Measurements from ENCODE around the gene CCSER2. TPM values are rescaled to one million over a fixed set of nuclear protein-coding genes. Genes with fewer than 3 reads are reported as not detected.
"Not testable (repeated sequence)": the region's sequence is repeated elsewhere in the genome, so short reads cannot be mapped to it uniquely, and the experiment has no call there.

The CCSER2 gene
- total RNA-seq, 2 experiments from 2014 or later = 80.2 to 87.9 TPM

DNA sequence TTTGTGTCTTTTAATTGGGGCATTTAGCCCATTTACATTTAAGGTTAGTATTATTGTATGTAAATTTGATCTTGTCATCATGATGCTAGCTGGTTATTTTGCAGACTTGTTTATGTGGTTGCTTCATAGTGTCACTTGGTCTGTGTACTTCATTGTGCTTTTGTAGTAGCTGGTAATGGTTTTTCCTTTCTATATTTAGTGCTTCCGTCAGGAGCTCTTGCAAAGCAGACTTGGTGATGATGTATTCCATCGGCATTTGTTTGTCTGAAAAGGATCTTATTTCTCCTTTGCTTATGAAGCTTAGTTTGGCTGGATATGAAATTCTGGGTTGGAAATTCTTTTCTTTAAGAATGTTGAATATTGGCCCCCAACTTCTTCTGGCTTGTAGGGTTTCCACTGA, 85.7 kb downstream of the CCSER2 start:
- H3K27ac Mint-ChIP-seq, H3K27me3 Mint-ChIP-seq, H3K4me1 Mint-ChIP-seq, DNase-seq, POLR2A ChIA-PET, H3K4me3 Mint-ChIP-seq: not testable (repeated sequence)
- Mint-ChIP-seq H3K9me3 (peaks cover 51% of the 10 kb centered on the region), H3K36me3 (ENCODE audit: low read depth) (peaks cover 88% of the 10 kb centered on the region)
- CTCF ChIA-PET = interaction anchor here (3.5 kb wide), 1 partner anchor 16 kb away, joined by 11 read pairs; no protein-coding TSS in a partner anchor

- H3K36me3 Mint-ChIP-seq (ENCODE audit: low read depth) = peaks cover 92% of the 10 kb centered on the region
- peaks cover 55% of the 10 kb centered on the region for H3K9me3 Mint-ChIP-seq
- no peaks in the 10 kb centered on the region for H3K27me3 Mint-ChIP-seq
- no peak for DNase-seq
- H3K27ac Mint-ChIP-seq = no peak overlapping the region
- ChIA-PET POLR2A (no interaction called here), CTCF (interaction anchor here (1.5 to 3.5 kb wide), 2 partner anchors 14 to 122 kb away, joined by 5 to 11 read pairs; no protein-coding TSS in a partner anchor)
- H3K4me3 Mint-ChIP-seq = no peak overlapping the region
- peaks cover 8% of the 10 kb centered on the region for H3K4me1 Mint-ChIP-seq
Measured at GRCh38 chr10:84415539-84416244, 87.3 kb downstream of the CCSER2 start.

DNA sequence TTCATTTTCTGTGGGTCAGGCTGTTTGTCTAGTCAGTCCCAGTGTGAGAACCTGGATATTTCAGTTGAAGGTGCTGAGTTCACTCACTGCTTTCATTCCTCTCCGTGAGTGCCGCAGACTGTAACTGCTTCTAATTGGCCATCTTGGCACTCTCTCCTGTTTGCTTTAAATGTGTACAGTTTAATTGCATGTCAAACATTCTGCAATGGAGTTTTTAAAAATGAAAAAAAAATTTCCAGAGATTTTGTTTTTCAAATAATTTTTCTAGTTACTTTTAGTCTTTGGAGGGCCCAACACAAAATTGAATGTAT, 87.8 kb downstream of the CCSER2 start:
- peaks cover 8% of the 10 kb centered on the region for H3K4me1 Mint-ChIP-seq
- CTCF ChIA-PET = interaction anchor here (1.5 kb wide), 1 partner anchor 121 kb away, joined by 5 read pairs; no protein-coding TSS in a partner anchor
- POLR2A ChIA-PET = no interaction called here
- peaks cover 92% of the 10 kb centered on the region for H3K36me3 Mint-ChIP-seq (ENCODE audit: low read depth)
- H3K4me3 Mint-ChIP-seq = no peak overlapping the region
- DNase-seq = no peak
- peaks cover 56% of the 10 kb centered on the region for H3K9me3 Mint-ChIP-seq
- no peak overlapping the region for H3K27ac Mint-ChIP-seq
- H3K27me3 Mint-ChIP-seq = no peaks in the 10 kb centered on the region

DNA sequence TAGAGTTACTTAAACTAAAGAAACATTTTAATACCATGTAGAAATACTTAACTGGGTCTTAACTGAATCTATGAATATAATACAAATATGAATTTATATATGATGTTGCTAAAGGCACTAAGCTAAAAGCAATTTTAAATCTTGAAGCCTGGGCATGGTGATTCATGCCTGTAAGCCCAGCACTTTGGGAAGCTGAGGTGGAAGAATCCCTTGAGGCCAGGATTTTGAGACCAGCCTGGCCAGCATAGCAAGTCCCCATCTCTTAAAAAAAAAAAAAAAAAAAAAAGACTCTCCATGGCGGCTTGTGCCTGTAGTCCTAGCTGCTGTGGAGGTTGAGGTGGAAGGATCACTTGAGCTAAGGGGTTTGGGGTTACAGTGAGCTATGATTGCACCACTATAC, 95.3 kb downstream of the CCSER2 start:
- no peak for DNase-seq
- POLR2A ChIA-PET = no interaction called here
- no peak overlapping the region for H3K27ac Mint-ChIP-seq
- peaks cover 59% of the 10 kb centered on the region for H3K36me3 Mint-ChIP-seq (ENCODE audit: low read depth)
- peaks cover 11% of the 10 kb centered on the region for H3K4me1 Mint-ChIP-seq
- H3K4me3 Mint-ChIP-seq = no peak overlapping the region
- H3K27me3 Mint-ChIP-seq = no peaks in the 10 kb centered on the region
- peaks cover 26% of the 10 kb centered on the region for H3K9me3 Mint-ChIP-seq
- CTCF ChIA-PET = interaction anchor here (0.7 kb wide), 1 partner anchor 32 kb away, joined by 3 read pairs; no protein-coding TSS in a partner anchor

GRCh38 chr10:84424731-84425167, 96.4 kb downstream of the CCSER2 start:
- ChIA-PET POLR2A (interaction anchor here (0.6 kb wide), 2 partner anchors 85 to 172 kb away, joined by 3 read pairs; no protein-coding TSS in a partner anchor), CTCF (interaction anchor here (1.0 kb wide), 1 partner anchor 115 kb away, joined by 3 read pairs; no protein-coding TSS in a partner anchor)
- H3K36me3 Mint-ChIP-seq (ENCODE audit: low read depth) = peaks cover 49% of the 10 kb centered on the region

GRCh38 chr10:84427903-84428650, 99.7 kb downstream of the CCSER2 start:
- H3K4me3 Mint-ChIP-seq = no peak overlapping the region
- H3K9me3 Mint-ChIP-seq = no peaks in the 10 kb centered on the region
- no peak for DNase-seq
- peaks cover 18% of the 10 kb centered on the region for H3K4me1 Mint-ChIP-seq
- POLR2A ChIA-PET = no interaction called here
- H3K27me3 Mint-ChIP-seq = no peaks in the 10 kb centered on the region
- CTCF ChIA-PET = interaction anchor here (1.1 to 1.9 kb wide), 2 partner anchors 10 to 109 kb away, joined by 3 to 14 read pairs; no protein-coding TSS in a partner anchor
- no peak overlapping the region for H3K27ac Mint-ChIP-seq
- H3K36me3 Mint-ChIP-seq (ENCODE audit: low read depth) = peaks cover 26% of the 10 kb centered on the region

More at GRCh38 chr10:84424731-84425167, 96.4 kb downstream of the CCSER2 start:
- Mint-ChIP-seq H3K4me3 (no peak overlapping the region), H3K4me1 (peaks cover 12% of the 10 kb centered on the region), H3K9me3 (peaks cover 21% of the 10 kb centered on the region), H3K27ac (peak overlapping the region; percentile 47), H3K27me3 (no peaks in the 10 kb centered on the region)
- no peak for DNase-seq

GRCh38 chr10:84428711-84429110, 100.3 kb downstream of the CCSER2 start:
- Mint-ChIP-seq H3K27me3 (no peaks in the 10 kb centered on the region), H3K4me3 (no peak overlapping the region), H3K9me3 (no peaks in the 10 kb centered on the region), H3K4me1 (peaks cover 16% of the 10 kb centered on the region), H3K27ac (no peak overlapping the region), H3K36me3 (ENCODE audit: low read depth) (peaks cover 27% of the 10 kb centered on the region)
- POLR2A ChIA-PET = no interaction called here
- DNase-seq = no peak
- CTCF ChIA-PET = interaction anchor here (1.1 to 1.9 kb wide), 2 partner anchors 9 to 109 kb away, joined by 3 to 14 read pairs; no protein-coding TSS in a partner anchor

GRCh38 chr10:84429926-84430520, 101.6 kb downstream of the CCSER2 start:
- H3K36me3 Mint-ChIP-seq (ENCODE audit: low read depth) = peaks cover 23% of the 10 kb centered on the region
- H3K4me3 Mint-ChIP-seq = no peak overlapping the region
- CTCF ChIA-PET = interaction anchor here (0.6 to 2.2 kb wide), 26 partner anchors 9 to 292 kb away, joined by 3 to 40 read pairs (median 3); no protein-coding TSS in a partner anchor
- peak; percentile 68 for DNase-seq
- H3K4me1 Mint-ChIP-seq = peaks cover 9% of the 10 kb centered on the region
- H3K9me3 Mint-ChIP-seq = no peaks in the 10 kb centered on the region
- H3K27me3 Mint-ChIP-seq = no peaks in the 10 kb centered on the region
- POLR2A ChIA-PET = no interaction called here
- no peak overlapping the region for H3K27ac Mint-ChIP-seq

DNA sequence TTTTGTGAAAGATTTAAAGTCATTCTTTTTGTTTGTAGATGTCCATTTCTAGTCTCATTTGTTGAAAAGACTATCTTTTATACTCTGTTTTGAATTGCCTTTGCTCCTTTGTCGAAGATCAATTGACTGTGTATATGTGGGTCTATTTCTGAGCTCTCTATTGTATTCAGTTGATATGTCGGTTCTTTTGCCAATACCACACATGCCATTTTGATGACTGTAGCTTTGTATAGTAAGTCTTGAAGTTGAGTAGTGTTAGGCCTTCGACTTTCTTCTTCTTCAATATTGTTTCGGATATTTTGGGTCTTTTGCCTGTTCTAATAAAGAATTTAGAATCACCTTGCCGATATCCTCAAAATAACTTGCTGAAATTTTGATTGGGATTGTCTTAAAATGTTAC, 104.5 kb downstream of the CCSER2 start:
- H3K4me1 Mint-ChIP-seq = peaks cover 6% of the 10 kb centered on the region
- H3K36me3 Mint-ChIP-seq (ENCODE audit: low read depth) = peaks cover 28% of the 10 kb centered on the region
- H3K27ac Mint-ChIP-seq = no peak overlapping the region
- H3K9me3 Mint-ChIP-seq = no peaks in the 10 kb centered on the region
- no peak overlapping the region for H3K4me3 Mint-ChIP-seq
- no peaks in the 10 kb centered on the region for H3K27me3 Mint-ChIP-seq
- ChIA-PET CTCF (no interaction called here), POLR2A (no interaction called here)
- DNase-seq = no peak

DNA sequence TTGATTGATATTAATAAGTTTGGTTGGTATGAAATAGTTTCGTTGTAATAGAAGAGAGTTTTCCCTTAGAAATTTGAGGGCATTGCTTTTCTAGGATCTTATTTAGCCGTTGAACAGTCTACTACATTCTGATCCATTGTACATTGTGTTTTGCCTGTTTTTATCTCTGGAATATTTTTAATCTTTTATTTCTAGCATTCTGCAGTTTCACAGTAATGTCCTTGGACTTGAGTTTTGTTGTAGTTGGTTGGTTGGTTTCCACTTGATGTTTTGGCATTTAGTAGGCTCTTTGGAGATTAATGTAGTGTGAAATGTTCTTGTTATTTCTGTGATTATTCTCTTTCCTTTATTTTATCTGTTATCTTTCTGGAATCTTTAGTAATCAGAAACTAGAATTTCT, 112.4 kb downstream of the CCSER2 start:
- H3K27ac Mint-ChIP-seq = no peak overlapping the region
- H3K36me3 Mint-ChIP-seq (ENCODE audit: low read depth) = peaks cover 57% of the 10 kb centered on the region
- CTCF ChIA-PET = no interaction called here

DNA sequence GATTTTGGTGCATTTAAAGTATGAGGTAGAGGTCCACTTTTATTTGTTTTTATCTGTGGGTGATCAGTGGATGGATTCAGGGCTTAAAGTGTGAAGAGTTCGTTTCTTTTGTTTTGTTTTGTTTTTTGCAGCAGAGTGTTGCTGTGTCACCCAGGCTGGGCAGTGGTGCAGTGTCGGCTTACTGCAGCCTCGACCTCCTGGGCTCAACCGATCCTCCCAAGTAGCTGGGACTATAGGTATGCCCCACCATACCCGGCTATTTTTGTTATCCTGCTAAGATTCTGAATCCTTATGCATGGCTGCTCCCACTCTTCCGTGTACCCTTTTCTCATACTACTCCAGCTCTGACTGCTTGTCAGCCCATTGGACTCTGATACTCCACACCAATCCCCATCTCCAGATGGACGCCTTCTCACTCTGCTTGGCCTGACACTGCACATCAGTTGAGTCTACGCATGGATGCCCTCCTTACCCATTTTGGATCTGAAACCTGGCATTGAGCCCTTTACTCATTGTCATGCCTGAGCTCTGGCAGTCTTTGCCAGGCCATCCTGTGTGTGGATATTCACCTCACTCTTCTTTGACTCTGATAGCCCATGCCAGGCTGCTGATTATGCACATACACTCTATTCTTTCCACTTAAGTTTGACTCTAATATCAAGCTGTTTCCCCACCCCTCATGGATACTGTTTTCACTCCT, 119.5 kb downstream of the CCSER2 start:
- ChIA-PET POLR2A (no interaction called here), CTCF (no interaction called here)
- no peaks in the 10 kb centered on the region for H3K27me3 Mint-ChIP-seq
- no peaks in the 10 kb centered on the region for H3K9me3 Mint-ChIP-seq
- H3K4me1 Mint-ChIP-seq = no peaks in the 10 kb centered on the region
- no peak for DNase-seq
- no peak overlapping the region for H3K27ac Mint-ChIP-seq
- no peak overlapping the region for H3K4me3 Mint-ChIP-seq
- H3K36me3 Mint-ChIP-seq (ENCODE audit: low read depth) = peaks cover 40% of the 10 kb centered on the region

More for the DNA sequence above, 112.4 kb downstream of the CCSER2 start:
- Mint-ChIP-seq H3K4me1 (no peaks in the 10 kb centered on the region), H3K27me3 (no peaks in the 10 kb centered on the region), H3K4me3 (no peak overlapping the region), H3K9me3 (no peaks in the 10 kb centered on the region)
- POLR2A ChIA-PET = no interaction called here
- no peak for DNase-seq

DNA sequence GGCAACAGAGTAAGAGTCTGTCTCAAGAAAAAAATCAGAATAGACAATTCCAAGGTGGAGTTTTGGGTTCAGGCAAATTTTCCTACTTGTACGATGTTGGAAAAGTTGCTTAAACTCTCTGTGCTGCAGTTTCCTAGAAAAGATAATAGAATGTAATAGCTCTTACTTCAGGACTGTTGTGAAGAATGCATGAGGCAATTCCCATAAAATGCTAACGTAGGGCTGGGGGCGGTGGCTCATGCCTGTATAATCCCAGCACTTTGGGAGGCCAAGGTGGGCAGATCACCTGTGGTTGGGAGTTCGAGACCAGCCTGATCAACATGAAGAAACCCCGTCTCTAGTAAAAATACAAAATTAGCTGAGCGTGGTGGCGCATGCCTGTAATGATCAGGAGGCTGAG, 121.0 kb downstream of the CCSER2 start:
- H3K27me3 Mint-ChIP-seq, H3K9me3 Mint-ChIP-seq, POLR2A ChIA-PET, H3K4me1 Mint-ChIP-seq, H3K4me3 Mint-ChIP-seq, H3K27ac Mint-ChIP-seq, DNase-seq: not testable (repeated sequence)
- H3K36me3 Mint-ChIP-seq (ENCODE audit: low read depth) = peaks cover 38% of the 10 kb centered on the region
- CTCF ChIA-PET = interaction anchor here (3.0 kb wide), 1 partner anchor 19 kb away, joined by 10 read pairs; no protein-coding TSS in a partner anchor
